Motor neuron (in vitro differentiated cells): ENCODE results near the gene TMEM154. TPM values are rescaled to one million over a fixed set of nuclear protein-coding genes. Genes with fewer than 3 reads are reported as not detected.

Experiments
- ATAC-seq, 8 experiments: fragments of 200-7000 bp; cut with Tn5 transposase; replicated peaks in 6 of 8; 2 replicates each; pipeline ENCODE4 v1.8.0; 2021; ENCODE audit warnings: mild to moderate bottlenecking in 8 of 8, moderate library complexity in 8 of 8
- H3K27ac ChIP-seq, 2 donors: fragments of 250-450 bp; sonication (Bioruptor Pico); 2 replicates each; pipeline ENCODE4 v1.9.0; 2021; ENCODE audit warnings: antibody characterized with exemption in 2 of 2, mild to moderate bottlenecking in 2 of 2, moderate library complexity in 1 of 2
- H3K4me1 ChIP-seq, 2 donors: fragments of 250-450 bp; sonication (Bioruptor Pico); replicated peaks in 1 of 2; 2 replicates each; pipeline ENCODE4 v1.6.1; 2021; ENCODE audit warnings: antibody characterized with exemption in 2 of 2, mild to moderate bottlenecking in 2 of 2, moderate library complexity in 1 of 2
- H3K4me3 ChIP-seq, 5 donors: fragments of 250-450 bp; sonication (Bioruptor Pico); 2 replicates each; pipeline ENCODE4 v1.9.0; 2021; ENCODE audit warnings: antibody characterized with exemption in 5 of 5, mild to moderate bottlenecking in 5 of 5, moderate library complexity in 4 of 5
- WGBS, 10 experiments: fragments of 450-650 bp; shearing (Covaris generic); methylation state at CpG; one replicate each; pipeline ENCODE4 v1.0.0; 2022; 5-methylcytosine and 5-hydroxymethylcytosine counted together
- in situ Hi-C, 9 experiments: fragments of 400-800 bp; cut with MboI; loops; one replicate each; pipeline ENCODE4 v1.15.0; 2021; ENCODE audit warnings: low sequenced_read_pairs in 9 of 9, low pct_unique_long_range_greater_than_20kb in 2 of 9; ENCODE audit not compliant: unreplicated experiment in 9 of 9
- total RNA-seq, 8 experiments: library from RNA; unstranded; fragments of 300-600 nt; gene quantifications; 2 replicates each; pipeline versions ENCODE4 v1.2.3 to v1.2.4, GENCODE V29; 2022

Gene TMEM154
- total RNA-seq, 8 experiments from 2014 or later = 0.04 to 4.3 (median 0.23) TPM

- in situ Hi-C loops = no loop called here
- ATAC-seq = no peak
- no peak overlapping the region for H3K27ac ChIP-seq
- 20 to 100% (median 90%) methylated on average over 1 of the region's 1 CpG; no CpG with 5 or more reads in 4 of the 10 experiments for WGBS, 10 experiments
- H3K4me1 ChIP-seq = peaks cover 0 to 4% of the 10 kb centered on the region in 2 donors
- H3K4me3 ChIP-seq = no peak overlapping the region
Observed at GRCh38 chr4:152571770-152572169, 108.0 kb downstream of the TMEM154 start.

- H3K4me3 ChIP-seq = no peak overlapping the region
- ATAC-seq = no peak
- H3K27ac ChIP-seq = no peak overlapping the region
- 0 to 100% (median 35%) methylated on average over 1 of the region's 1 CpG; no CpG with 5 or more reads in 4 of the 10 experiments for WGBS, 10 experiments
- in situ Hi-C loops = no loop called here
- peaks cover 0 to 4% of the 10 kb centered on the region in 2 donors for H3K4me1 ChIP-seq
Observed at GRCh38 chr4:152571296-152571695, 108.5 kb downstream of the TMEM154 start.

Other genes starting within 250 kb of the TMEM154 start
- gene FBXW7, start 143.9 kb downstream of the TMEM154 start, total RNA-seq = 100 to 1,000 TPM in 1 of 8 experiments, 10 to 100 TPM in 7; 38.0 to 130 (median 68.5) TPM
- gene TIGD4, start 99.7 kb upstream of the TMEM154 start, total RNA-seq = 1 to 10 TPM in 6 of 8 experiments, under 1 TPM in 2; 0.56 to 5.4 (median 2.4) TPM
- gene ARFIP1, start 100.0 kb upstream of the TMEM154 start, total RNA-seq = 10 to 100 TPM; 20.6 to 41.9 (median 29.7) TPM